NAMALWA (cell line): ENCODE data around the gene SNAP47.
"Not testable (repeated sequence)": the region's sequence is repeated elsewhere in the genome, so short reads cannot be mapped to it uniquely, and the experiment has no call there.

ENCODE experiments used
- DNase-seq: peaks from one replicate; pipeline ENCODE4 v3.0.0-alpha.2; 2015; ENCODE audit warnings: low spot score

The SNAP47 gene, protein sequence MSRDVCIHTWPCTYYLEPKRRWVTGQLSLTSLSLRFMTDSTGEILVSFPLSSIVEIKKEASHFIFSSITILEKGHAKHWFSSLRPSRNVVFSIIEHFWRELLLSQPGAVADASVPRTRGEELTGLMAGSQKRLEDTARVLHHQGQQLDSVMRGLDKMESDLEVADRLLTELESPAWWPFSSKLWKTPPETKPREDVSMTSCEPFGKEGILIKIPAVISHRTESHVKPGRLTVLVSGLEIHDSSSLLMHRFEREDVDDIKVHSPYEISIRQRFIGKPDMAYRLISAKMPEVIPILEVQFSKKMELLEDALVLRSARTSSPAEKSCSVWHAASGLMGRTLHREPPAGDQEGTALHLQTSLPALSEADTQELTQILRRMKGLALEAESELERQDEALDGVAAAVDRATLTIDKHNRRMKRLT

GRCh38 chr1:227734856-227735538 lies at the start of gene SNAP47, which contains the start of gene JMJD4:
TSS of gene SNAP47 (plus strand) at chr1:227735435. CDS start at chr1:227747737, 12,302 bp downstream.
TSS of gene JMJD4 (minus strand) at chr1:227735302. CDS start at chr1:227735273, 29 bp downstream.
- DNase-seq: peak; percentile 94

GRCh38 chr1:227685807-227686206 lies 49.4 kb upstream of the SNAP47 start:
- DNase-seq: no peak

DNA sequence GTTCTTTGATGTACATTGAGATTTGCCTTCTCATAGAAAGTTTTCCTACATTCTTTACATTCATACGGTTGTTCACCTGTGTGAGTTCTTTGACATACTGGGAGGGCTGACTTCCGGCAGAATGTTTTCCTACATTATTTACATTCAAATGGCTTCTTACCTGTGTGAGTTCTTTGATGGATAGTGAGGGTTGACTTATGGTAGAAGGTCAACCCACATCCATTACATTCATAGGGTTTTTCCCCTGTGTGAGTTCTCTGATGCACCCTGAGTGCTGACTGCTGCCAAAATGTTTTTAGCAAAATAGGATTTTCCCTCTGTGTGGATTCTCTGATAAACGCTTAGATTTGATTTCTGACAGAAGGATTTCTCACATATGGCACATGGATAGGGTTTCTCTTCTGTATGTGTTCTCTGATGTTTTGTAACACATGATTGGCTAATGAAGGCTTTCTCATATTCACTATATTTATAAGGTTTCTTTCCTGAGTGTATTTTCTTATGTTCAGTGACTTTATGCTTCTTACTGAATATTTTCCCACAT lies 37.8 kb upstream of the SNAP47 start:
- DNase-seq: no peak

DNA sequence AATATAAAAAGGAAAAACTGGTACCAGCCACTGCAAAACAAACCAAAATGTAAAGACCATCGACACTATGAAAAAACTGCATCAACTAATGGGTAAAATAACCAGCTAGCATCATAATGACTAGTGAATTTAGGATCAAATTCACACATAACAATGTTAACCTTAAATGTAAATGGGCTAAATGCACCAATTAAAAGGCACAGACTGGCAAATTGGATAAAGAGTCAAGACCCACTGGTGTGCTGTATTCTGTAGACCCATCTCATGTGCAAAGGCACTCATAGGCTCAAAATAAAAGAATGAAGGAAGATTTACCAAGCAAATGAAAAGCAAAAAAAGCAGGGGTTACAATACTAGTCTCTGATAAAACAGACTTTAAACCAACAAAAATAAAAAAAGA lies 33.6 kb upstream of the SNAP47 start:
- DNase-seq: not testable (repeated sequence)

DNA sequence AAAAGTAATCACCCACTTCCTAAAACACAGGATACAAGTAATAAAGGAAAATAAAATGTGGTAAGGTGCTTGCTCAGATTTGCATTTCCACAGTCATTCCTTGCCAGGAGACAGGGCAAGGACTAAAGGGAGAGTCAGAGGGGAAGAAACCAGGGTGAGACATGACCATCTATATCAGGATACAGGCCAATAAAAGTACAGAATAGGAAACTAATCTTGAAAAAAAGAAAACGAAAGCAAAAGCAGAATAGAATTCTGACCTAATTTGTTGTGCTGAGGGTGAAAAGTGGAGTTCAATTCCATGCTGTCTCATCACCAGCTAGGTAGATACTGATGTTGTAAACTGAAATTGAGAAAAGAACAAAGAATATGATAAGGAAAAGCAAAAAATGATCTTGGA lies 27.4 kb upstream of the SNAP47 start:
- DNase-seq: no peak

DNA sequence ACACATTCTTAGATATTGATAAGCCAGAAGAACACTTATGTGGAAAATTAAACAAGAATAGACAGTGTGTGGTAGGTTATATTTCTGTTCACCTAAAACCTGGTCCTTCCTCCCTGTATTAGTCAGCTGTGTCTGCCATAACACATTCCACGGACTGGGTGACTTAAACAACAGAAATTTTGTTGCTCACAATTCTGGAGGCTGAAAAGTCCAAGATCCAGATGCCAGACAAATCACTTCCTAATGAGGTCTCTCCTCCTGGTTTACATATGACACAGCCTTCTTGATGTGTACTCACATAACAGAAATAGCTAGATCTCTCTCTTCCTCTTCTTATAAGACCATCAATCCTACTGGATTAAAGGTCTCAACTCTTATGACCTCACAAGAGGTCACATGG lies 25.8 kb upstream of the SNAP47 start:
- no peak for DNase-seq

- DNase-seq: not testable (repeated sequence)
These were observed 24.8 kb upstream of the SNAP47 start for GRCh38 chr1:227710474-227710873.

- no peak for DNase-seq
These were observed 22.6 kb upstream of the SNAP47 start for GRCh38 chr1:227712648-227713047.

GRCh38 chr1:227718932-227719331 lies 16.3 kb upstream of the SNAP47 start:
- DNase-seq: no peak

DNA sequence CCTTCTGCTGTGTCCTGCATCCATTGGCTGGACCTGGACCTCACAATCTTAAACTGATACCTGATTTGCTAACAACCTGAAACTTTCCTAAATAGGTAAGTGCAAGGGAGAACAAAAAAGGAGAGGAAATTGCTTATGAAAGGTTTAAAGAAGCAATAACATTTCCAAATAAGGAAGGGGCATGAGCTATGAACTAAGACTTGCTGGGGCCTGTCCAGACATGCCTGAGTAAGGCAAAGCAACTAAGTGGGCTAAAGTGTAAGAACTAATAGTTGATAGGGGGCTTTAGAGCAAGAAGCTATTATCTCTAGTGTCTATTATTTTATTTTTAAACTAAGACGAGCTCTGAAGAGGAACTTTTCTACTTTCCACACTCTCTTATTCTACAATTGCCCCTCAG lies 11.8 kb upstream of the SNAP47 start:
- no peak for DNase-seq

DNA sequence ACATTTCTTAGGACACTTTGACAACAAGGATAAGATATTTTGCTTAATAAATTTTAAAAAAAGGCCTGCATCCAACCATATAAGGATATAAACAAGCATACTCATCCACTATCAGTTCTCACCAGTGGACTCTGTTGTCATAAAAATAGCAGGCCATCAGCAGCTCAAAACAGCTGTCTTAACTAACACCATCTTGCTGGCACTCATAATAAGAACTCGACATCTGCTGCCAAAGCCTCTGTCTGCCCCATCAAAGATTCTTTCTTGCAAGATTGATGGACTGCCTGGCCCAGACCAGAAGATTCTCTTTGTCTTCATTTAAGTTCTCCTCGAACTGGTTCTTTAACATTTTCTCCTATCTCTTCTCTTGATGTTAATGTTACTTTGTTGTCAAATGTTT lies 10.2 kb upstream of the SNAP47 start:
- no peak for DNase-seq

DNA sequence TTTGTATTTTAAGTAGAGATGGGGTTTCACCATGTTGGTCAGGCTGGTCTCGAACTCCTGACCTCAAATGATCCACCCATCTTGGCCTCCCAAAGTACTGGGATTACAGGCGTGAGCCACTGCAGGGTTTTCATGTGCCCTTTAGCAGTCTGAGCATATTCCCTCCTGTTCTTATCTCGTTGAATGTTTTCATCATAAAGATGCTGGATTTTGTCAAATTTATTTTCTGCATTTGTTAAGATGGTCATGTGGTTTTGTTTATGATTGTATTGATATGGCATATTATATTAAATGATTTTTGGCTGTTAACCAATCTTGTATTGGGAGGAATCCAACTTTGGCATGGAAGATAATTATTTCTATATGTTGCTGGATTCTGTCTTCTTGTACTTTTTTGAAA lies 8.9 kb upstream of the SNAP47 start:
- DNase-seq: no peak

DNA sequence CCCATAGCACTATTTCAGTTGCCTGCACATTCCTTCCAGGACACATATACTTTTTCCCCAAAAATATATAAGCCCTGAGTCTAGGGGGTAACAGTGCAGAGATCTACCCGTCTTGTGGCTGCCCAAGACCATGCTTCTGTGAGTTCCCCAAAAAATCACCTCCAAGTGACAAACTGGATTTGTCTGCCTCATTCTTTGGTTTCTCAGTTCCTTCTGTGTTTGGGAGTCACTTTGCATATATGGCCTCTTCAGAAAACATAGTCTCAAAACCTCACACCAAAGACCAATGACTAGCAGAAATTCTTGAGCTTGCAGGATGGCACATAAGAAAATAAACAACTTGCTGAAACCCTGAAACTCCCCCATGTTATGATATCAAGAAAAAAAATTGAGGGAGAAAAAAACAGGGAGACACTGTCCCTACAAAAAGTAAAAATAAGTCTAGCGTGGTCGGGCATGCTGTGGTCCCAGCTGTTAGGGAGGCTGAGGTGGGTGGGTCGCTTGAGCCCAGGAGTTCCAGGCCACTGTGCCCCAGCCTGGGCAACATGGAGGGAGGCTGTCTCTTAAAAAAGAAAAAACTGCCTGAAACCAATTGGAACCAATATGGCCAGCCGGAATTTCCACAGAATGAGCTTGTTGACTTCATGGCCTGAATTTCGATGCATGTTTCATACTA lies 8.2 kb upstream of the SNAP47 start:
- no peak for DNase-seq

- peak; percentile 20 for DNase-seq
These were observed 7.0 kb upstream of the SNAP47 start for GRCh38 chr1:227728059-227728891.

DNA sequence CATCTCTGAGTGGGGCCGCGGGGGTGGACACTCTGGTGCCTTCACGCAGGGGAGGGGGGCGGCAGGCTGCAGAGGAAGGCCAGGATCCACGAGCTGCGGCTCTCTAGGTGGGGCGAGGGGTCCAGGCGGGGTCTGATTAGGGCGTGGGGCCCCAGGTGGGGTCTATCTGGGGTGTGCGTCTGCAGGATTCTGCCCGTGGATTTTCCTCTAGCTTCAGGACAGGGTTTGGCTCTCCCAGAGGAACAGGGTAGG lies 6.4 kb upstream of the SNAP47 start:
- no peak for DNase-seq

DNA sequence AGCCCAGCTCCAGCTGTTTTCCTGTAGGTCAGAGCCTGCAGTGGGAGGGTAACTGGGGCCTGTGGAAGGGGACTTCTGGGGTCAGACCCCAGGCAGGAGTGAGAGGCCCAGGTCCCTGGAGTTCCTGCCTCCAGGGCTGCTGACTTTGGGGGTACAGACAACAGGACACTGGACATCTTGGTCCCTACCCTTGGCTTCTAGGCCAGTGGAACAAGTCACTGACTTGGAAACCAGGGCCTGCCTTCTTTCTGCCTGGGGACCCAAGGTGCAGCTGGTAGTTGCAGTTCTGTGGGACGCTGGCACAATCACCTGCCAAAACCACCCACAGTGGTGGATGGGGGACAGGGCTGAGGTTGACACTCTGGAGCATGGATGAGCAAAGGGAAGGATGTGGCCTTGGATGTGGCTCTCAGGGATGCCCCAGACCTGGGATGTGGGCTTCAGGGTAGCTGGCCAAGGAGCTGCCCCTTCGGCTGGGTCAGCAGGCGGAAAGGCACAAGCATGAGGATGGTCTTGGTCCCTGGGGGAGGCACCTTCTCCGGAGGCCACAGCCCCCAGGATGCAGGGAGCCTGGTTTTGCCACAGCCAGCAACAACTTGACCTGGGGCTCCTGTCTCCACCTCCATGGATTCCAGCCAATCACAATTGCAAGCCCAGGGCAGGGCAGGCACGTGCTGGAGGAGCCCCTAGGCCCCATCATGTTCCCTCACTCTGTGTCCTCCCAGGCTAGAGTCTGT lies 5.9 kb upstream of the SNAP47 start:
- no peak for DNase-seq

DNA sequence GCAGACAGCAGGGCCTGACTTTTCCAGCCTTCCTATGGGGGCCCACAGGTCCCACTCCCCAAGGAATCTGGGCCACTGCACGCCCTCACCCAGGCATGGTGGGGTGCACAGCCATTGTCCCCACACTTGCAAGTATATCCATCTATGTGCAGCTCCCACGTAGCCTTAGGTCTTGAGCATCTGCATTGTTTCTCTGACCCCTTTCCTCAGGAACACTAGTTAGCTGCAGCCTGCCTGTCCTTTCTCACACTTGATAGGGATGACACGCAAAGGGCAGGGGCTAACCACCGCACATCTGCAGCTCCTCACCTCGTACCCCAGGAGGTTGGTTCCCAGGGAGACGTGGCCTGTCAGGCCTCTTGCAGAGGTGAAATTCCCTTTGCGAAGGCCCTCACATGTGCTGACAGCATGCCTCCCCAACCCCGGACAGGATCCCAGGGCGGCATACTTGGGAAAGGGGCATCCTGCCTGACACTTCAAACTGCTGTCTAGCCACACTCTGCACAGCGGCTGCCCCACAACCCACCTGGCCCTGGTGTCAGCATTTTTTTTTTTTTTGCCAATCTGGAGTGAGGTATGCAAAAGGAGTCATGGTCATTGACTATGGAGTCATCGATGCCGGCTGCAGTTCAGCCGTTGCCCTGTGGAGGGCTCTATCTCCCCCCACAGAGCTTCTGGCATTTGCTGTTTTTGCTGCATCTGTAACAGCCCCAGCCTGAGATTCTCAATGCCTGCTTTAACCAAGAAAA lies 5.2 kb upstream of the SNAP47 start:
- peak; percentile 79 for DNase-seq

DNA sequence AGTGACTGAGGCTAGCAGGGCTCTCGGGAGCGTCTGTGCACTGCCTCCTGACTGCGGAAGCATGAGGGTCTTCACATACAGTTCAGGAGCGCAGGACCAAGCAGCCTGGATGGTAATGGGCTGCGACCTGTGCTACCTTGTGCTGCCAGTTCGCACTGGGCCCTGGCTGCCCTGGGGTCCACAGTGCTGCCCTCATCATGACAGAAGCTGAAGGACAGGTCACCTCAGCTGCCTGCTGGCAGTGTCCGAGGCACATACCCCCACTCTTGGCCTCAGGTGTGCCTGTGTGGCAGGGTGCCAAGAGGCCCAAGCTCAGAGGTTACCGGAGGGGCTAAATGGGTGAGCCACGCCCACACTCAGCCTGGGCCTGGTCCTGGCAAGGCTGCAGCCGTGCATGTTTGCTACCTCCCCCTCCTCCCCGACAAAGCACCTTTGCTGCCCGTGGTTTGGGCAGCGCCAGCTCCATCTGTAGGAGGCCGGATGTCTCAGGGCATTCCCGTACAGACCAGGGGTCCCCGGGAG lies 4.5 kb upstream of the SNAP47 start:
- DNase-seq: no peak

- no peak for DNase-seq
These were observed 4.0 kb upstream of the SNAP47 start for GRCh38 chr1:227731241-227731677.
